ENCODE measurements around the gene GRM8. TPM values are rescaled to one million over a fixed set of nuclear protein-coding genes. Genes with fewer than 3 reads are reported as not detected.

The GRM8 gene
- polyA plus RNA-seq, 2 of the 4 experiments (the other 2 are of a cell fraction) = 0.06 TPM; not detected in 1

- ATAC-seq (no peak), FAIRE-seq (no peak), DNase-seq (ENCODE audit: low read depth in 1 of 2, low spot score in 1 of 2) (no peak)
- ChIA-PET CTCF (no interaction called here), POLR2A (no interaction called here)
- no peak overlapping the region for H3K27ac ChIP-seq
- TF ChIP-seq HOXA7 (CRISPR knock-in tag; IDR thresholded peaks at IDR 0.05) = no peak
- TF ChIP-seq CHD4 (IDR thresholded peaks at IDR 0.05; ENCODE audit: borderline replicate concordance) = no peak
- TF ChIP-seq E2F6 (IDR thresholded peaks at IDR 0.05; ENCODE audit: borderline replicate concordance, low read depth) = no peak
- no peak for TF ChIP-seq HOXB5 (CRISPR knock-in tag; IDR thresholded peaks at IDR 0.05)
- no peak for TF ChIP-seq PHF8 (IDR thresholded peaks at IDR 0.05; ENCODE audit: borderline replicate concordance, low read depth)
- no peak for TF ChIP-seq TP53 (CRISPR knock-in tag; IDR thresholded peaks at IDR 0.05)
- no peak for TF ChIP-seq MAZ (IDR thresholded peaks at IDR 0.05; ENCODE audit: borderline replicate concordance, low read depth, low read length)
- no peak for TF ChIP-seq BHLHE40 (IDR thresholded peaks at IDR 0.05; ENCODE audit: low read depth, low read length)
- TF ChIP-seq ZSCAN20 (CRISPR knock-in tag; IDR thresholded peaks at IDR 0.05) = no peak
- TF ChIP-seq SMC3 (IDR thresholded peaks at IDR 0.05) = no peak
- TF ChIP-seq JUN (IDR thresholded peaks at IDR 0.05) = no peak
- no peak for TF ChIP-seq MAFK (IDR thresholded peaks at IDR 0.05; ENCODE audit: partially characterized antibody)
- no peak for TF ChIP-seq ATOH8 (CRISPR knock-in tag; IDR thresholded peaks at IDR 0.05; ENCODE audit: low read depth)
- no peak for TF ChIP-seq SREBF2 (IDR thresholded peaks at IDR 0.05)
- TF ChIP-seq PBX3 (IDR thresholded peaks at IDR 0.05) = no peak
- no peak for TF ChIP-seq NFE2L2 (conservative IDR thresholded peaks at IDR 0.05; ENCODE audit: low read length)
- no peak for TF ChIP-seq ELK1 (IDR thresholded peaks at IDR 0.05; ENCODE audit: low read depth, low read length)
- no peaks in the 10 kb centered on the region for H3K9me3 ChIP-seq
- WGBS (ENCODE audit: missing lambda C conversion rate) = 8% methylated on average over 4 of the region's 4 CpGs
- no peak overlapping the region for H3K4me3 ChIP-seq
- H3K4me1 ChIP-seq = no peaks in the 10 kb centered on the region
- H3K4me2 ChIP-seq = no peak overlapping the region
Observed at GRCh38 chr7:127093340-127093739, 159.4 kb downstream of the GRM8 start.

GRCh38 chr7:127091620-127092019 is 161.1 kb downstream of the GRM8 start:
- POLR2A ChIA-PET = no interaction called here
- CTCF ChIA-PET = no interaction called here
- H3K4me3 ChIP-seq = no peak overlapping the region
- DNase-seq (ENCODE audit: low read depth in 1 of 2, low spot score in 1 of 2) (no peak), FAIRE-seq (no peak), ATAC-seq (no peak)
- no peak overlapping the region for H3K27ac ChIP-seq
- H3K4me2 ChIP-seq = no peak overlapping the region
- no CpG with 5 or more reads among the region's 18 CpGs for WGBS (ENCODE audit: missing lambda C conversion rate)
- no peaks in the 10 kb centered on the region for H3K4me1 ChIP-seq
- H3K9me3 ChIP-seq = no peaks in the 10 kb centered on the region
- TF ChIP-seq BHLHE40 (IDR thresholded peaks at IDR 0.05; ENCODE audit: low read depth, low read length) = no peak
- TF ChIP-seq FOXS1 (CRISPR knock-in tag; IDR thresholded peaks at IDR 0.05) = no peak
- no peak for TF ChIP-seq ZNF302 (CRISPR knock-in tag; IDR thresholded peaks at IDR 0.05)

- WGBS (ENCODE audit: missing lambda C conversion rate) = 4% methylated on average over 1 of the region's 1 CpG
- POLR2A ChIA-PET = no interaction called here
- Histone ChIP-seq H3K4me1 (no peaks in the 10 kb centered on the region), H3K4me2 (no peak overlapping the region), H3K9me3 (no peaks in the 10 kb centered on the region), H3K27ac (no peak overlapping the region), H3K4me3 (no peak overlapping the region)
- no peak for FAIRE-seq
- ATAC-seq = no peak
- CTCF ChIA-PET = interaction anchor here (0.6 to 1.2 kb wide), 2 partner anchors 425 to 431 kb away, joined by 3 read pairs; no protein-coding TSS in a partner anchor
- DNase-seq (ENCODE audit: low read depth in 1 of 2, low spot score in 1 of 2) = no peak
- TF ChIP-seq MAX (IDR thresholded peaks at IDR 0.05) (no peak), ZFP36 (IDR thresholded peaks at IDR 0.05; ENCODE audit: borderline replicate concordance, partially characterized antibody) (no peak), PBX3 (IDR thresholded peaks at IDR 0.05) (no peak), RNF2 (IDR thresholded peaks at IDR 0.05; ENCODE audit: borderline replicate concordance, low read depth) (no peak), CBX8 (IDR thresholded peaks at IDR 0.05) (no peak), RAD21 (conservative IDR thresholded peaks at IDR 0.05 in 1 of 2, IDR thresholded peaks at IDR 0.05 in 1 of 2) (no peak), EHF (CRISPR knock-in tag; IDR thresholded peaks at IDR 0.05) (no peak), POLR2AphosphoS2 (conservative IDR thresholded peaks at IDR 0.05; ENCODE audit: low read length) (no peak), HEYL (CRISPR knock-in tag; IDR thresholded peaks at IDR 0.05) (no peak), SMC3 (IDR thresholded peaks at IDR 0.05) (no peak), TP53 (CRISPR knock-in tag; IDR thresholded peaks at IDR 0.05) (no peak)
Observed at GRCh38 chr7:127089146-127089545, 163.6 kb downstream of the GRM8 start.
